H9 (cell line): ENCODE measurements around the gene DAB2IP. TPM values are rescaled to one million over a fixed set of nuclear protein-coding genes. Genes with fewer than 3 reads are reported as not detected.

Experiments used
- DNase-seq: peaks from one replicate; pipeline ENCODE4 v3.0.0-alpha.2; 2017
- H2AFZ ChIP-seq: one replicate; pipeline ENCODE4 v1.6.1; 2013; ENCODE audit warnings: mild to moderate bottlenecking, low read length, control low read depth, moderate library complexity
- H2AK5ac ChIP-seq: 2 replicates; pipeline ENCODE4 v1.6.1; 2013; ENCODE audit warnings: low read length, control low read depth, mixed read lengths; ENCODE audit not compliant: insufficient read length
- H2BK120ac ChIP-seq: one replicate; pipeline ENCODE4 v1.6.1; 2013; ENCODE audit warnings: low read depth, mild to moderate bottlenecking, low read length, control low read depth, inconsistent platforms; ENCODE audit not compliant: poor library complexity, severe bottlenecking
- H2BK12ac ChIP-seq: 2 replicates; pipeline ENCODE4 v1.6.1; 2013; ENCODE audit warnings: low read length, control low read depth, mixed read lengths, low read depth; ENCODE audit not compliant: insufficient read length
- H2BK15ac ChIP-seq: 2 replicates; pipeline ENCODE4 v1.6.1; 2013; ENCODE audit warnings: low read depth, low read length, control low read depth
- H2BK20ac ChIP-seq: one replicate; pipeline ENCODE4 v1.6.1; 2013; ENCODE audit warnings: low read depth, mild to moderate bottlenecking, low read length, control low read depth, inconsistent platforms; ENCODE audit not compliant: poor library complexity, severe bottlenecking
- H2BK5ac ChIP-seq: 2 replicates; pipeline ENCODE4 v1.6.1; 2013; ENCODE audit warnings: low read length, control low read depth, mixed read lengths; ENCODE audit not compliant: insufficient read length
- H3K14ac ChIP-seq: 2 replicates; pipeline ENCODE4 v1.6.1; 2013; ENCODE audit warnings: low read length, control low read depth; ENCODE audit not compliant: insufficient read depth
- H3K18ac ChIP-seq: 2 replicates; pipeline ENCODE4 v1.6.1; 2013; ENCODE audit warnings: low read depth, mild to moderate bottlenecking, mixed read lengths, low read length, control low read depth; ENCODE audit not compliant: insufficient read length
- H3K23ac ChIP-seq: 2 replicates; pipeline ENCODE4 v1.6.1; 2013; ENCODE audit warnings: low read length, control low read depth, mixed read lengths, low read depth; ENCODE audit not compliant: insufficient read length
- H3K23me2 ChIP-seq: 2 replicates; pipeline ENCODE4 v1.6.1; 2013; ENCODE audit warnings: low read depth, mild to moderate bottlenecking, mixed read lengths, low read length, control low read depth; ENCODE audit not compliant: insufficient read length, poor library complexity, severe bottlenecking
- H3K27ac ChIP-seq: 2 replicates; pipeline ENCODE4 v1.5.1; 2013; ENCODE audit warnings: low read length, control low read depth, mixed read lengths, low read depth; ENCODE audit not compliant: insufficient read length
- H3K27me3 ChIP-seq: 2 replicates; pipeline ENCODE4 v1.6.1; 2013; ENCODE audit warnings: low read length, control low read depth, inconsistent platforms; ENCODE audit not compliant: insufficient read depth
- H3K4ac ChIP-seq: 2 replicates; pipeline ENCODE4 v1.6.1; 2013; ENCODE audit warnings: low read depth, mild to moderate bottlenecking, control low read depth, inconsistent platforms, low read length, moderate library complexity
- H3K4me1 ChIP-seq: 2 replicates; pipeline ENCODE4 v1.6.1; 2013; ENCODE audit warnings: low read length, control low read depth, inconsistent platforms; ENCODE audit not compliant: insufficient read depth
- H3K4me2 ChIP-seq: 2 replicates; pipeline ENCODE4 v1.6.1; 2013; ENCODE audit warnings: low read length, control low read depth, mixed read lengths; ENCODE audit not compliant: insufficient read length, insufficient read depth
- H3K56ac ChIP-seq: 2 replicates; pipeline ENCODE4 v1.6.1; 2013; ENCODE audit warnings: low read depth, mild to moderate bottlenecking, mixed read lengths, low read length, control low read depth; ENCODE audit not compliant: insufficient read length
- H3K79me1 ChIP-seq: 2 replicates; pipeline ENCODE4 v1.6.1; 2013; ENCODE audit warnings: low read depth, mild to moderate bottlenecking, moderate library complexity, low read length, control low read depth, inconsistent platforms; ENCODE audit not compliant: insufficient read depth, poor library complexity, severe bottlenecking
- H3K79me2 ChIP-seq: 2 replicates; pipeline ENCODE4 v1.6.1; 2013; ENCODE audit warnings: low read length, control low read depth, inconsistent platforms; ENCODE audit not compliant: insufficient read depth
- H3K9ac ChIP-seq: 2 replicates; pipeline ENCODE4 v1.6.1; 2013; ENCODE audit warnings: low read length, control low read depth, mixed read lengths; ENCODE audit not compliant: insufficient read length; ENCODE audit errors: extremely low read depth
- H3K9me3 ChIP-seq: one replicate; pipeline ENCODE4 v1.6.1; 2013; ENCODE audit warnings: low read depth, low read length, inconsistent platforms; ENCODE audit not compliant: control insufficient read depth
- H3T11ph ChIP-seq: one replicate; pipeline ENCODE4 v1.6.1; 2013; ENCODE audit warnings: mild to moderate bottlenecking, low read length, control low read depth, inconsistent platforms
- H4K20me1 ChIP-seq: one replicate; pipeline ENCODE4 v1.6.1; 2013; ENCODE audit not compliant: control insufficient read depth, insufficient read length, insufficient read depth
- H4K5ac ChIP-seq: 2 replicates; pipeline ENCODE4 v1.6.1; 2013; ENCODE audit warnings: low read depth, mild to moderate bottlenecking, mixed read lengths, low read length, control low read depth; ENCODE audit not compliant: insufficient read length
- H4K8ac ChIP-seq: replicated peaks from 2 replicates; pipeline ENCODE4 v1.6.1; 2013; ENCODE audit warnings: low read length, control low read depth, mixed read lengths, low read depth; ENCODE audit not compliant: insufficient read length
- H4K91ac ChIP-seq: 2 replicates; pipeline ENCODE4 v1.6.1; 2013; ENCODE audit warnings: low read depth, mild to moderate bottlenecking, moderate library complexity, mixed read lengths, low read length, control low read depth; ENCODE audit not compliant: insufficient read length
- H3K27ac Mint-ChIP-seq, 3 experiments: 2 replicates in 2 of 3; 3 replicates in 1 of 3; pipeline ENCODE4 v1.8.0; 2020 to 2021; ENCODE audit warnings: mixed read lengths in 3 of 3, mild to moderate bottlenecking in 1 of 3, moderate library complexity in 1 of 3
- H3K27me3 Mint-ChIP-seq: 2 replicates; pipeline ENCODE4 v1.8.0; 2021; ENCODE audit warnings: low read depth, mild to moderate bottlenecking, moderate library complexity, mixed read lengths
- H3K36me3 Mint-ChIP-seq, 3 experiments: 2 replicates in 2 of 3; 3 replicates in 1 of 3; pipeline ENCODE4 v1.8.0; 2020 to 2021; ENCODE audit warnings: low read depth in 3 of 3, mixed read lengths in 3 of 3; ENCODE audit not compliant: insufficient read depth in 1 of 3
- H3K4me1 Mint-ChIP-seq, 2 experiments: 2 replicates each; pipeline ENCODE4 v1.8.0; 2020; ENCODE audit warnings: mixed read lengths in 2 of 2
- H3K4me3 Mint-ChIP-seq, 2 experiments: 2 replicates in 1 of 2; 3 replicates in 1 of 2; pipeline ENCODE4 v1.8.0; 2020 to 2021; ENCODE audit warnings: mild to moderate bottlenecking in 2 of 2, mixed read lengths in 2 of 2, moderate library complexity in 1 of 2
- H3K9me3 Mint-ChIP-seq, 2 experiments: 2 replicates in 1 of 2; 3 replicates in 1 of 2; pipeline ENCODE4 v1.8.0; 2020; ENCODE audit warnings: mild to moderate bottlenecking in 2 of 2, mixed read lengths in 2 of 2, moderate library complexity in 1 of 2
- WGBS: extraction: QIAGEN DNeasy Blood & Tissue Kit; methylation state at CpG from one replicate; pipeline ENCODE4 v1.1.7; 2013; ENCODE audit warnings: missing lambda C conversion rate, low lambda C conversion rate, mixed read lengths; ENCODE audit not compliant: insufficient read length; ENCODE audit errors: extremely low coverage; 5-methylcytosine and 5-hydroxymethylcytosine counted together
- total RNA-seq: library from RNA; stranded (reverse); gene quantifications from 2 replicates; pipeline ENCODE4 v1.2.1, GENCODE V29; 2021
- TF ChIP-seq, protein P1 (sequence below): fragments of 200-600 bp; sonication (generic); conservative IDR thresholded peaks from 3 replicates; pipeline ENCODE4 v1.8.0; 2021; ENCODE audit warnings: antibody characterized with exemption, mild to moderate bottlenecking

Gene DAB2IP
- total RNA-seq, 1 experiment from 2014 or later = 22.6 TPM

GRCh38 chr9:121642758-121643157, 8.7 kb upstream of the DAB2IP start:
- H3T11ph ChIP-seq = no peak overlapping the region
- H3K27ac Mint-ChIP-seq = no peak overlapping the region

More at GRCh38 chr9:121642758-121643157, 8.7 kb upstream of the DAB2IP start:
- H3K14ac ChIP-seq = no peak overlapping the region
- H3K4ac ChIP-seq = no peak overlapping the region
- no peak overlapping the region for H3K4me3 Mint-ChIP-seq
- H3K4me1 ChIP-seq = no peaks in the 10 kb centered on the region
- no peak overlapping the region for H4K91ac ChIP-seq
- DNase-seq = no peak
- H3K4me2 ChIP-seq = no peak overlapping the region
- no peak overlapping the region for H3K9ac ChIP-seq
- no peak overlapping the region for H4K8ac ChIP-seq
- no peaks in the 10 kb centered on the region for H4K20me1 ChIP-seq
- no peak overlapping the region for H2BK12ac ChIP-seq
- H2BK120ac ChIP-seq = no peak overlapping the region
- no peak overlapping the region for H3K23ac ChIP-seq
- no peak overlapping the region for H3K18ac ChIP-seq
- H3K27me3 Mint-ChIP-seq = no peaks in the 10 kb centered on the region
- H3K9me3 Mint-ChIP-seq = no peaks in the 10 kb centered on the region; a peak in 1 of 5 replicates
- no peak overlapping the region for H2BK20ac ChIP-seq
- H3K27ac ChIP-seq = no peak overlapping the region
- TF ChIP-seq, protein P1, sequence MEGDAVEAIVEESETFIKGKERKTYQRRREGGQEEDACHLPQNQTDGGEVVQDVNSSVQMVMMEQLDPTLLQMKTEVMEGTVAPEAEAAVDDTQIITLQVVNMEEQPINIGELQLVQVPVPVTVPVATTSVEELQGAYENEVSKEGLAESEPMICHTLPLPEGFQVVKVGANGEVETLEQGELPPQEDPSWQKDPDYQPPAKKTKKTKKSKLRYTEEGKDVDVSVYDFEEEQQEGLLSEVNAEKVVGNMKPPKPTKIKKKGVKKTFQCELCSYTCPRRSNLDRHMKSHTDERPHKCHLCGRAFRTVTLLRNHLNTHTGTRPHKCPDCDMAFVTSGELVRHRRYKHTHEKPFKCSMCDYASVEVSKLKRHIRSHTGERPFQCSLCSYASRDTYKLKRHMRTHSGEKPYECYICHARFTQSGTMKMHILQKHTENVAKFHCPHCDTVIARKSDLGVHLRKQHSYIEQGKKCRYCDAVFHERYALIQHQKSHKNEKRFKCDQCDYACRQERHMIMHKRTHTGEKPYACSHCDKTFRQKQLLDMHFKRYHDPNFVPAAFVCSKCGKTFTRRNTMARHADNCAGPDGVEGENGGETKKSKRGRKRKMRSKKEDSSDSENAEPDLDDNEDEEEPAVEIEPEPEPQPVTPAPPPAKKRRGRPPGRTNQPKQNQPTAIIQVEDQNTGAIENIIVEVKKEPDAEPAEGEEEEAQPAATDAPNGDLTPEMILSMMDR = no peak
- H3K56ac ChIP-seq = no peak overlapping the region
- H3K27me3 ChIP-seq = no peaks in the 10 kb centered on the region
- no peaks in the 10 kb centered on the region for H3K79me1 ChIP-seq
- peaks cover 24 to 40% of the 10 kb centered on the region in 2 experiments for H3K4me1 Mint-ChIP-seq
- H3K36me3 Mint-ChIP-seq = no peaks in the 10 kb centered on the region; a peak in 1 of 7 replicates
- H2BK5ac ChIP-seq = no peak overlapping the region
- no peak overlapping the region for H2BK15ac ChIP-seq
- H3K79me2 ChIP-seq = no peaks in the 10 kb centered on the region
- H2AK5ac ChIP-seq = no peak overlapping the region
- no CpG with 5 or more reads among the region's 3 CpGs for WGBS
- no peaks in the 10 kb centered on the region for H3K9me3 ChIP-seq
- no peak overlapping the region for H4K5ac ChIP-seq
- H3K23me2 ChIP-seq = no peaks in the 10 kb centered on the region
- no peak overlapping the region for H2AFZ ChIP-seq
